Neural cell (in vitro differentiated cells): ENCODE results near the gene ADPRHL1.

Source experiments
- CTCF ChIP-seq: fragments of 450-650 bp; IDR thresholded peaks from 2 replicates; pipeline ENCODE4 v1.5.1; 2014; ENCODE audit warnings: antibody characterized with exemption, mild to moderate bottlenecking, moderate library complexity; ENCODE audit not compliant: poor library complexity, severe bottlenecking
- EP300 ChIP-seq: fragments of 450-650 bp; conservative IDR thresholded peaks from 2 replicates; pipeline ENCODE4 v1.6.1; 2014; ENCODE audit warnings: antibody characterized with exemption, mild to moderate bottlenecking, moderate library complexity; ENCODE audit not compliant: poor library complexity, severe bottlenecking
- EZH2 ChIP-seq: fragments of 200-600, 300-800 bp; shearing (Covaris generic), sonication (generic); IDR thresholded peaks from 2 replicates; pipeline ENCODE4 v1.6.1; 2014; ENCODE audit warnings: antibody characterized with exemption, low read length, borderline replicate concordance, mild to moderate bottlenecking; ENCODE audit not compliant: insufficient read depth, poor library complexity, severe bottlenecking
- MXI1 ChIP-seq: fragments of 450-650 bp; conservative IDR thresholded peaks from 2 replicates; pipeline ENCODE4 v1.6.1; 2014; ENCODE audit warnings: antibody characterized with exemption, mild to moderate bottlenecking; ENCODE audit not compliant: poor library complexity, severe bottlenecking
- POLR2AphosphoS5 ChIP-seq: IDR thresholded peaks from 2 replicates; pipeline ENCODE4 v1.6.1; 2012
- SMC3 ChIP-seq: fragments of 450-650 bp; conservative IDR thresholded peaks from 2 replicates; pipeline ENCODE4 v1.6.1; 2014; ENCODE audit warnings: antibody characterized with exemption, mild to moderate bottlenecking, moderate library complexity; ENCODE audit not compliant: poor library complexity
- TAF1 ChIP-seq: IDR thresholded peaks from 2 replicates; pipeline ENCODE4 v1.6.1; 2012; ENCODE audit warnings: low read depth

DNA sequence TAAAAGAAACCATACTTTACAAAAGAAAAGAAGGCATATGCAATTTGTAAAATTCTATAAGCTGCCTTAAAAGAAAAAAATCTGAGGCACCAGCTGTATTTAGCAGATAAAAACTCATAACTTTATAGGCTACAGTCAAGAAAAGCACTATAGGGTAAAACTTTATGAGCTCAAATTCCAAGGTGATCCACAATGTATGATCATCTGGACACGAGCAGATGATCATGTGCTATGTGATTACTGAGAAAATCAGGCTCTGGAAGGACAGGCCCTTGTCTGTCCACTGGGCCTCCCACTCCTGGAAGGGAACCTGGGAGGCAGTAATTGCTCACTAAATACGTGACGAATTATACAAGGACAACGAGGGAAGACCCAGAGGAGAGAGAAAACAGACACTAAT lies 96.7 kb downstream of the ADPRHL1 start:
- TF ChIP-seq CTCF (no peak), SMC3 (no peak), TAF1 (no peak), EP300 (no peak), POLR2AphosphoS5 (no peak), EZH2 (no peak), MXI1 (no peak)
